Esophagus squamous epithelium (tissue), 4 donors: ENCODE data around the gene SNAPC2.

ENCODE experiments used
- CTCF ChIP-seq, 6 experiments: fragments of 450-650 bp in 4 of 6; fragments of 200-600 bp in 2 of 6; sonication (generic) in 2 of 6; IDR thresholded peaks; one replicate each; pipeline ENCODE4 v1.5.1; 2016 to 2019; ENCODE audit warnings: antibody characterized with exemption in 6 of 6, mild to moderate bottlenecking in 4 of 6, moderate library complexity in 4 of 6
- POLR2A ChIP-seq, 4 donors: fragments of 450-650 bp; IDR thresholded peaks; one replicate each; pipeline ENCODE4 v1.6.1; 2017; ENCODE audit warnings: antibody characterized with exemption in 4 of 4, mild to moderate bottlenecking in 4 of 4, moderate library complexity in 3 of 4

- TF ChIP-seq CTCF (IDR thresholded peaks at IDR 0.05) (peak in 1 of 6 experiments; percentile 10), POLR2A (IDR thresholded peaks at IDR 0.05) (no peak)
Measured at GRCh38 chr19:7916103-7916954, 3.8 kb upstream of the SNAPC2 start.
